ENCODE data around the gene SRGAP3.
A peak's percentile ranks its signal among the peaks of the same experiment; 100 is the strongest.

The SRGAP3 gene

DNA sequence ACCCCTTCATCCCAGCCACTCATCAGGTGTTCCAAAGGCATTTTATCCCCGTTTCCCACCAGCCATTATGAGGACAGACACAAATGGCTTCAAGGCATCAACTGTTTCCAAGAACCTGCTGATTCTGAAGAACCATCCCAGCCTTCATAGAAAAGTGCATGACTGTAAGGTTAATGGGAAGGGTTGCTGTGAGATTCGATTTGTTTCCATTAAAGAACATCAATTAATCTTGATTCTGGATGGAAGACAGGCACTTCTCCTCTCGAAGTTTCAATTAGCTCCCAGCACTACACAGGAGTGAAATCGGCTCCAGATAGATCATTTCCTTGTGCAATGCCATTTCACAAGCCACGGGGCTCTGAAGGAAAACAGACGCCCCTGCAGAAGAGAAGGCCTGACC lies 25.8 kb downstream of the SRGAP3 start:
- DNase-seq, result no peak

DNA sequence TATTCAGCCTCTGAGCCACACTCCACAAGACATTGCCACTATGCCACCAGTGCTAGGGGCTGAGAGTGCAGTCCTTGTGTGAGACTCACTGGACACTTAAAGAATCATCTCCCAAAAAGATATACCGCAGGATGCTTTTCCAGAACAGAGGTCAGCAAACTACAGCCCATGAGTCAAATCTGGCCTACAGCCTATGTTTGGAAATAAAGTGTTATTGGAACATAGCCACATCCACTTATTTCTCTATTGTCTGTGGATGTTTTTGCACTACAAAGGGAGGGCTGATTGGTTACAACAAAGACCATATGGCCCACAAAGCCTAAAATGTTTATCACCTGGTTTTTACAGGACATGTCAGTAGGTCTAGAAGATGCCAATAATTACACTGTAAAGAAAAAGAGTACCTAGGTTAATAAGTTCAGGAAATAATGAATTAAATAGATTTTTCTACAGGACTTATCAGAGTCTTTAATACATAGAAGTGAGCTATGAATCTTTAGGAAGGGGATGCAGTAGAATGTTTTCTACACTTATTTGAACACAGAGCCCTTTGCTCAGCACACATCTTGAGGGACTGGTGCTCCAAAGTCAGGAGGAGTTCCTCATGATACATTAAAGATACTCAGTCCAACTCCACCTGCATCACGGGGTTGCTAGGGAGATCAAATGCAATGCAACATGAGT lies 26.3 kb downstream of the SRGAP3 start:
- no peak for DNase-seq

DNA sequence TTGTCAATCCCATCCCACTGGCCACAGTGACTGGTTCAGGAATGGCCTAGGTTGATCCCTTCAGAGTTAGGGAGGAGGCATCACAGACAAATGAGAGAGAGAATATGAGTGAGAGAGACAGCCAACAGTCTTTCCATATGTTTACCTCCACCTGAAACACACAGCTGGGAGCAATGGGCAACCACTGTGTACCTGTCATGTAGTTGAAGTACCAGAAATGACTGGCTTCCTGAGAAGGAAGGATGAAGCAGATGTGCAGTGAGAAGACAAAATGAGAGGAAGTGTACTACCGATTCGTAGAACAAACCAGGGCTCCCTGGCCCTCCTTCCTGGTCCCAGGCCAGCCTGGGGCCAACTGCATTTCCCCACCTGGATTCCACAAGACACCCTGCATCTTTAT lies 27.4 kb downstream of the SRGAP3 start:
- DNase-seq, result no peak

DNA sequence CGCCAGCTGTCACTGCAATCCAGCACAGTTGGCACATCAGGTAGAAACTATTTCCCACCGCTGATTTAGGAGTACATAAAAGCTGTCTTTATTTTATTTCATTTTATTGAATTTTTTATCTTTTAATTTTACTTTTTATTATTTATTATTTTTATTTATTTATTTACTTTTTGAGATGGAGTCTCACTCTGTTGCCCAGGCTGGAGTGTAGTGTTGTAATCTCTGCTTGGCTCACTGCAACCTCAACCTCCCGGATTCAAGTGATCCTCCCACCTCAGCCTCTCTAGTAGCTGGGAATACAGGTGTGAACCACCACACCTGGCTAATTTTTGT lies 31.0 kb downstream of the SRGAP3 start:
- no peak for DNase-seq

DNA sequence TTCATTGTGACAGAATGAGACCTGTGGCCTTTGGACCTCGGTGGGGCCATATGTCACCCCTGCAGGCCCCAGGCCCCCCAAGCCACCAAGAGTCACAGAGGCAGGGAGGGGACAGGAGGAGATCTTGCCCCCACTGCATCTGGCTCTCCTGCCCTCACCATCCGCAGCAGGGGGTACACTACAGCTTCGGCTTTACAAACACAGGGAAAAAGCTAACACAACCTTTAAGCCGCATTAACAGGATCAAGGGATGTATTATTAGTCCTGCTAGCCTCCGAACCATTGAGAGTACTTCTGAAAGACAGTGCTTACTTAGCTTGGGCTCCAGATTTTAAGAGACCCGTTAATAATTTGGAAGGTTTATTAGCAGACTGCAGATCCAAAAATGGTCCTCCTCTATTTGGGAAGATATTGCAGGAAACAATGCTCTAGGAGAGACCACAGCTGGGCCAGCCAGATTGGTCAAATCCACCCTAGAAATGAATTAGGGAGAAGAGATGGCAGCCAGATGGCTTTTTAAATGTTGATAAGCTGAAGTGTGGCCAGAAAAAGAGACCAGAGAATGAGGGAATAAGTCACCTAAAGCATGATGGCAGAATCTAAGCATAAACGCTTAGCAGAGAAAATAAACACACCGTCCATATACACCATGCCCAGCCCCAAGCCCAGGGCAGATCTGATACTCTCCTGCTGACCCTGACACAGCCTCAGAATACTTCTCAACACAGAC lies 31.5 kb downstream of the SRGAP3 start:
- DNase-seq, result peak; percentile 73

DNA sequence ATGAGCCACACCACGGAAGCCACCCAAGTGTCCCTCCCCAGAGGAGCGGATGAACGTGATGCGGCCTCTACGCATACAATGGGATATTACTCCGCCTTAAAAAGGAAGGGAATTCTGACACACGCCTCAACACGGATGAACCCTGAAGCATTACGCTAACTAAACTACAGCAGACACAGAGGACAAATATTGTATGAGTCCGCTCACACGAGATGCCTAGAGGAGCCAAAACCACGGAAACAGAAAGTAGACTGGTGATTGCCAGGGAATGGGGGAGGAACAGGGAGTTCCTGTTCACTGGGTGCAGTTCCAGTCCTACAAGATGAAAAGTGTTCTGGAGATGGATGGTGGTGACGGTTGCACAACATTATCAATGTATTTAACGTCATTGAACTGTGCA lies 32.7 kb downstream of the SRGAP3 start:
- no peak for DNase-seq

DNA sequence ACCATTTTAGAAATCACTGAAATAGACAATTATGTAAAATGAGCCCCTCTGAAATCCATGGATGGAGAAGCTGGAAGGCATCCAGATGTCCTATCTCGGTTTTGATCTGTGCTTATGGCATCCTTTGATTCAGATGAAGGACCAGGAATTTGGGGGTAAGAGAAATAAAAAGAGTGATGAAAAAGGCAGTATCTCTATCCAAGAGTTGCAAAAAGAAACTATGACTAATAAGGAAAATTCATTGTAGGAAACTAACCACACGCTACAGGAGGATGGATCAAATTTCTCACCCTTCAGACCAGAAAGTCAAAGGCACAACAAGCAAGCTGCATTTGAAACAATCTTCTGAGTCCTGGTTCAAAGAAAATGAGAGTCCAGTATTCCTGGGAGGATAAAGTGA lies 34.8 kb downstream of the SRGAP3 start:
- DNase-seq, result no peak

DNA sequence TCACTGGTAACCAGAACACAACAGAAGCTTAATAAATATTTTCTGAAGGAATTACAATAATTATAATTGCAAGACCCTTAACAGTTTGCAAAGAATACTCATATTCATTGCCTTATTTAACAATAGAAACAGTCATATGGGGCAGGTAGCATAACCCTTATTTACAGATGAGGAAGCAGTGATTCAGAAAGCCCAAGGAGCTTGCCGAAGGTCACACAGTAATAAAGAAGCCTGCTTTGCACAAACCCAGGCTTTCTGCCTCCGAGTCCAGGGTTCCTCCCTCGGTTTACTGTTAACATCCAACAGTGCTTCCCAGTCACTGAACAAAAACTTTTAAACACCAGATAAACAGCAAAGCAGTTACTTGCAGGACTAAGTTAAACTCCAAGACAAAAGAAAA lies 35.3 kb downstream of the SRGAP3 start:
- no peak for DNase-seq

DNA sequence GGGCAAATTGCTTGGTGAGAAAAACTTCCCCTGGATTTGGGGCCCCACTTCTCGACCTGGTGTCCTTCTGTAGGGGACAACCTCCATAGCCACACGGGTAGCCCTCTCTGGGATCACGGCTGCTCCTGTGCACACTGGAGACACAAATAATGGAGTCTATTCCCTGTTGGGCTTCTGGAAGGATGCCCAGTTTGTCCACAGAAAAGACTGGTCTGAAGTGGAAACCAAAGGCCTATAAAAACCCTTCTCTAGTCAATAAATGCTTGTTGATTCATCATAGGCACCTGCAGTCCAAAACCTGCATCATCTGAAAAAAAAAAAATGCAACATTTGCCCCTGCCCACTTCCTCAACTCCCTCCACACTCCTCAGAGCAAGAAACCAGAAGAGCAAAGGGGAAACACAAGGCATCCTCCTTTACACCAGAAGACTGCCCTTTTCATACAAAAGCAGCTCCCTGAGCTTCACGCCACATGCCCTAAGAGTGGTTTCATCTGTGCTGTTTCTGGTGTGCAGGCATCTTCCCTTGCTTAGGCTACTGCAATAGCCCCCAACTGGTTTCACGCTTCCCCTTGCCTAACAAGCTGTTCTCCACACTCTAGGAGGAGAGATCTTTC lies 36.3 kb downstream of the SRGAP3 start:
- DNase-seq, result no peak

DNA sequence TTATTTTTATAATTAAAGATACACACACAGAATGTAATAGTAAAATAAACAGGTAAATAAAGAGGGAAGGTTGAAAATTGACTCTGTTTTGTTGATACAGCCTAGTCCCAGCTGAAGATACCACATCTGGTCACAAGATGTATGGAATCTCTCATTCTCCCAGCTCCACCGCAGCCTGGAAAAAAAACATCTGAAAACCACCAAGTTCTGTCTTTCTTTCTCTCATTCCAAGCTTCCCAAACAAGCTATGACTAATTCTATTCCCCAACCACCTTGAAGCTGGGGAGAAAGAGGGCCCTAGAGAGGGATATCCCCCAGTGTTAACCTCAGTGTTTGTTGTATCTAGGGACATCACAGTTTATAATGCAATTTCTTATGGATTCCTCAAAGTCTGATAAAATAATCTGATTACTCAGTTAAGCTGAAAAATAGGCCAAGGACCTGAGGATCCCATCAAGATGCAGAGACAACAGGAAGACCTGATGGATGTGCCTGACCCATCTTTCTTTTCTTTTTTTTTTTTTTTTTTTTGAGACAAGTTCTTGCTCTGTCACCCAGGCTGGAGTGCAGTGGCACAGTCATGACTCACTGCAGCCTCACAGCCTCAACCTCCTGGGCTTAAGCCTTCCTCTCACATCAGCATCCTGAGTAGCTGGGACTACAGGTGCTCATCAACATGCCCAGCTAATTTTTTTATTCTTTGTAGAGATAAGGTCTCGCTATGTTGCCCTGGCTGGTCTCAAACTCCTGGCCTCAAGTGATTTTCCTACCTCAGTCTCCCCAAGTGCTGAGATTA lies 38.1 kb downstream of the SRGAP3 start:
- no peak for DNase-seq

DNA sequence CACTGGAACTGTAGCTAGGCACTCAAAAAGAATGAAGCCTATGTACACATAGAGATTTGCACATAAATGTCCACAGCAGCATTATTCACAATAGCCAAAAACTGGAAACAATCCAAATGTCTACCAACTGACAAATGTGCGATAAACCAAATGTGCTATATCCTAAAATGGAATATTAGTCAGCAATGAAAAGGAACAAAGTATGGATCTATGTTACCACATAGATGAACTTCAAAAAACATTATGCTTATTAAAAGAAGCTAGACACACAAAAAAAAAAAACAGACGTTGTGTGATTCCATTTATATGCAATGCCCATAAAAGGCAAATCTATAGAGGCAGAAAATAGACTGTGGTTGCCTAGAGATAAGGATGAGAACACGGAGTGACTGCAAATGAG lies 39.7 kb downstream of the SRGAP3 start:
- no peak for DNase-seq

DNA sequence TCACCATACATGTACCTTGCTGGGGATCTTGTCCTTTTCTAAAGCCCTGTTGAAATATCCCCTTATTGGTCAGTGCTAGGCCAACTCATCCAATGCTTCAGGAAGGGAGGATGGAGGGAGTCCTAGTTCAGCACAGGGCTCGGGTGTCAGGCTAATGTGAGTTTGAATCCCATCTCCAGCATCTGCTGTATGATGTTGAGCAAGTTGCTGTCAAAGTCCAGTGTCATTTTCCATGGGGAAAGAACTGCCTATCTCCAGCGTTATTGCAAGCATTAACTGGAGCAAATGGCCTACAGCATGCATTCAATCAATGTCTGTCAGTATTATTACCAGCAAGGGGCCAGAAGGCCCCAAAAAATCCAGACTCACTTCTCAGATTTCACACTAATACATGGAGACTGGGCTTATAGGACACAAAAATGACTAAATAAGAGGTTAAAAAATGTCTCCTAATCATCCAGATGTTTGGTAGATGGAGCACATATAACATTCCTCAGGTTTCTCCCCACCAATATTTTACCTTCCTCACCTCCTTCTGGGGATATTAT lies 40.8 kb downstream of the SRGAP3 start:
- DNase-seq, result no peak

DNA sequence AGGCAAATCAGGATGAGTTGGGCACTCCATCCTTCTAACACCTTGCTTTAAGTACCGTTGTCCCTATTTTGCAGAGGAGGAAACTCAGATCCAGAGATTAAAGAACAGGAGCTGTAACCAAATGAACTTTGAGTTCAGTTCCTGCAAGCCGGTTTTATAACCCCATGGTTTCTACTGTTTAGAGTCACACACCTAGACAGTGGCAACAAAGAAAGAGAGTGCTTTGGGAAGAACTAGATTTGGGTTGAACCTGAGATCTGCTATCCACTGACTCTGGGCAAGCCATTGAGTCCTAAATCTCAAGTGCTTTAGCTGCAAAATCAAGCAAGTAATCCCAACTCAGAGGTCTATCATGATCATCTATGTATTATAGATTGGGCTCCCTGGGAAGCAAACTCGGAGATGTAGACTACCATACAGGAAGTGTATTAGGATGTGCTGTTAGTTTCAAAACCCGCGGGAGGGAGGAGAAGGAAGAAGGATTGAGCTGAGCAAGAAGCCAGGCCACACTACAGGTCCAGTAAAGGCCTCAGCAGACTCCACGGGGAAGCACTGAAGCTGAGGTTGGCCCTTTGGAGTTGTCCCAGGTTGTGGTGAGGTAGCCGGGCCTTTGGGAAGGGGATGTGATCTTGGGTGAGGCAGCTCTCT lies 42.2 kb downstream of the SRGAP3 start:
- DNase-seq, result no peak

DNA sequence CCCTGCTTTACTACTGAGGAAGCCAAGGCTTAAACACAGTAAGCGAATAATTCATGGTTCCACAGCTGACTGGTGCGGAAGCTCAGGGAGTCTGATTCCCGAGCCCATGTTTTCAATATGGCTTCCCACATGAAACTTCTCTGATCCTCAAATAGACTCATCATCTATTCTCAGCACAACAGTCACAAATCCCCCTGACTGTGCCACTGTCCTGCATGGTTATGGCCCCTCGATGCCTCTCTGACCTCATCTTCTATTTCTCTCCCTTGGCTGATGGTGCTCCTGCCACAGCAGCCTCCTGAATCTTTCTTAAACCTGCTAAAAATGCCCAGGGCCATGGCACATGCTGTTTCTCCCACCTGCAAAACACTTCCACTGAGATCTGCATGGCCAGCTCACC lies 43.2 kb downstream of the SRGAP3 start:
- no peak for DNase-seq

DNA sequence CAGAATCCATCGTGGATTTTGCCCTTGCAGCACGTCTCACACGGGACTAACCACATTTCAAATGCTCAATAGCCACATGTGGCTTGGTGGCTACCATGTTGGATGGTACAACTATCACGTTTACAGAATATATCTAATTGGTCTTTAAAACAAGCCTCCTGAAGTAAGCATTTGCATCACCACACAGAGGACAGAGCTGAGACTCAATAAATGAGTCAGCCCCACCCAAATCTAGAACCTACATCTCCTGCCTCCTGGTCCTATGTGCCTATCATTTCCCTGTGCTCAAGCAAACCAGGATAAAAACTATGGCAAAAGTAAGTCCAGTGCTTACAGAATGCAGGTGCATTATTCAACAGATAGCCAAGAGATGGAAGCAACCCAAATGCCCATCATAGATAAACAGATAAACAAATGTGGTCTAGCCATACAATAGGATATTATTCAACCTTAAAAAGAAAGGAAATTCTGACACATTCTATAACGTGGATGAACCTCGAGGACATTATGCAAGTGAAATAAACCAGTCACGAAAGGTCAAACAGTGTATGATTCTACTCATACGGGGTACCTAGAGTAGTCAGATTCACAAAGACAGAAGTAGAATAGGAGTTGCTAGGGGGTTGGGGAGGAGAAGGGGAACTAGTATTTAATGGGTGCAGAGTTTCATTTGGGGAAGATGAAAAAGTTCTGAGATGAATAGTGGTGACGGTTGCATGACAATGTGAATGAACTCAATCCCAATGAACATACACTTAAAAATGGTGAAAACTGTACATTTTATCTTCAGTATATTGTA lies 43.9 kb downstream of the SRGAP3 start:
- DNase-seq, result no peak

DNA sequence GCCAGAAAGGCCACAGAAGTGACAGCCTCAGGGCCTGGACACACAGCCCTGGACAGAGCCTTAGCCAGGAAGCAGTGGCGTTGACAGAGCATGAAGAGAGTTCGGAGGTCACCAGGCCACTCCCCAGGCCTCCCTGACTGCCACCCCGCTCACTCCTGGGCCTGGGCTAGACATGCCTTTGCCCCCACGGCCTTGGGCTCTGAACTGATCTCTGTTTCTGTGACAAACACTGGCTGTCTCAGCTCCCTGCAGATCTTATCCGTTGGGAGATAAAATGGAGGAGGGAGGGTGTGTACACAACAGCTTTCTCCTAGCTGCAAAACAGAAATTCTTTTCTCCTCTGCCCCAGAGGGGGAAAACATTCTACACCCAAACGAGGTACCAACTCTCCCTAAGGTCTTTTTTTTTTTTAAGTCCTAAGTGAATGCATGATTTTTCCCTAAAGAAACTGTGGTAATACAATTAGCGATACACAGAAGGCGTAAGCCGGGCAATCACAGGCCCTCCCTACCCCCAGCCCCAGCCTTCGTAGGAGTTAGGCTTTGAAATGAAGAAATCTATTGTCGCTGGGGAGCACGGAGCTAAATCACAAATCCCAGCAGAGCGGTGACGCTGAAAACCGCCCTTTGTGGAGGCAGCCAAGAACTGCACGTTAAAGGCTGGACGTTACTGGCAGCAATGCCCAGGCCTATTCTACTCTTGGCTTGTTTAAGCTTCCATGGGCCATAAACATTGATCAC lies 45.0 kb downstream of the SRGAP3 start:
- no peak for DNase-seq

DNA sequence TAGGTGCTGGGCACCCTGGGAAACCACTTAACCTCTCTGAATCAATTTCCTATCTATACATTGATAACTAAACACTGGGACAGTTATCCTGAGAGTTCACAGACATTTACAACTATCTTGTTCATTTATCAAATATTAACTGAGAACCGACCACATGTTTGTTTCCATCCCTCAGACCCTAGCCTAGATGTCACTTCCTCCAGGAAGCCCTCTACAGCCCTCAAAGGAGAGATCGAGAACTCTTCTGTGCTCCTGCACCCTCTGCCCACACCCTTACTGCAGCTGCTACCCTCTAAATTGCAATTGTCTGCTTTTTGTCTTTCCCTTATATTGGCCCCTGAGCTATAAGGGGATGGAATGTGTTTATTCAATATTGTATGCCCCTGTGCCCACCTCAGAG lies 46.1 kb downstream of the SRGAP3 start:
- no peak for DNase-seq

DNA sequence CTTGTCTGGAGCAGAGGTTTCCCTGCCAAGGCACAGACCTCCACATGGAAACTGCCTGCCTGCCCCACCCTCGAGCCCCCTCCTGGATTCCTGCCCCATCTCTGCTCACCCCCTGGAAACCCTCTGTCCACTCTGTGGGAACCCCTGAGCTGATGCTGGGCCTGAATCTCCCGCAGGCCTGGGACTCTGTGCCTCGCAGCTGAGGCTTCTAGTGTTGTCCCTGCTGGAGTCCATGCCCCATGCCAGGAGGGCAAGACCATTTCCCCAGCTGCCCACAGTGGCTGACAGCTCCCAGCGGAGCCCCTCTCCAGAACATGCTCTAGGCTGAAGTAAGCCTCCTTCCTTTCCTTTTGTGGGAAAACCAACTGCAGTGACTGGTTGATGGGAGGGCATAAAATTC lies 46.9 kb downstream of the SRGAP3 start:
- no peak for DNase-seq

DNA sequence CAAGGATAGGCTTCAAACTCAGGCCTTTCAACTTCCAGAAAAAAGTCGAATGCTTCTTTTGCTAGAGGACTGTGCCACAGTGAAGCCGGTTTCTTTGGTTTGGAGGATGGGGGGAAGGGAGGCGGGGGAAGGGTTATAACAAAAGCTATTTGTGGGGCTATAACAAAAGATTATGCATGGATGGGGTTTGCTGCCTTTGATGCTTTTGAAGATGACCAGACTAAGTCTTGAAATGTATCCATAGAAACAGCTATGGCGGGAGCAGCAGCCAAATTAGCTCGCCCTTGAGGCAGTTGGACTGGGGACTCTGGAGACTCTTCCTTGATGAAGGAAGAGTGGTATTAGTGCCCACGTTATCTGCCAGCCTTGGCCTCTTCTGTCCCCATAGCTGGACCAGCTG lies 47.5 kb downstream of the SRGAP3 start:
- DNase-seq, result no peak

DNA sequence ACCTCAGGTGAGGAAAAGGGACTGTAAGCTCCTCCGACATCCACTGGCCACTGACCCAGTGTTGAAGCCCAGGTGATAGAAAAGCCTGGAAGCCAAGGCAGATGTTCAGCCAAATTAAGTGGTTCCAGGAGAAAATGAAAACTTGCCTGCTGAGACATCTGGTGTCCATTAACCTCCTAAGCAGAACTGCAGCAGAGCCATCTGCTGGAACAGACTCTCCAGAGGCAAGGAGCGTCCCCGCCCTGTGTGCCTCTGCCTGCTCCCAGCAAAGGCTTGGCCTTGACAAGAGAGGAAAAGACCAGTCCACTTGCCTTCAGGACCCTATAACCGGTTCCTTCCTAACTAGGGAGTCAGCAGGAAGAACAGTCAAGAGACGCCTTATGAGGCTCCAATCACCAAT lies 48.2 kb downstream of the SRGAP3 start:
- DNase-seq, result peak; percentile 77

DNA sequence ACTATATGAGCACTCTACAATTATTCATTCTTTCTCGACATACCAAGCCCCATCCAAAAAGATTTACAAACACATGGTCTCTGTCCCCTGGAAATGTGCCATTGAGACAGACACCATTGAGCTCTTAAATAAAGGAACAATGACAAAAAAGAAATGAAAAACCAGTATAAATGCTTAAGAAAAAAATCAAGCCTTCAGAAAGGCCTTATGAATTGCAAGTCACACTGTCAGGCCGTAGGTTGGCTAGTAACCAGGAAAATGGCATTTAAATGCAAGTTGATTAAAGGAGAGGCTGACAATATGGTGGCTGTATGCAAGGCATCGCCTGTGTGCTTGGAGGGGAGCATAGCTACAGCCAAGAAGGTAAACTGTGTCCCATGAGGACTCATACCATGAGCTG lies 49.7 kb downstream of the SRGAP3 start:
- no peak for DNase-seq
